T-helper 2 cell (primary cell): ENCODE measurements around the gene DNAJB12.
"Not testable (repeated sequence)": the region's sequence is repeated elsewhere in the genome, so short reads cannot be mapped to it uniquely, and the experiment has no call there.

Source experiments
- DNase-seq, 5 experiments: peaks; one replicate each; pipeline versions ENCODE4 v3.0.0 to v3.0.0-alpha.2; 2012 to 2022

Gene DNAJB12

GRCh38 chr10:72315611-72316385, 38.9 kb downstream of the DNAJB12 start:
- no peak for DNase-seq

GRCh38 chr10:72315054-72315453, 39.7 kb downstream of the DNAJB12 start:
- DNase-seq: no peak

- no peak for DNase-seq
Measured at GRCh38 chr10:72314263-72314662, 40.5 kb downstream of the DNAJB12 start.

GRCh38 chr10:72312865-72313391, 41.8 kb downstream of the DNAJB12 start:
- no peak for DNase-seq

- DNase-seq: peak in 1 of 5 experiments; percentile 58
Measured at GRCh38 chr10:72311667-72312066, 43.1 kb downstream of the DNAJB12 start.

- DNase-seq: no peak
Measured at GRCh38 chr10:72310636-72311035, 44.1 kb downstream of the DNAJB12 start.

GRCh38 chr10:72310241-72310633, 44.5 kb downstream of the DNAJB12 start:
- DNase-seq: no peak

GRCh38 chr10:72309290-72310240, 45.2 kb downstream of the DNAJB12 start:
- DNase-seq: no peak

- no peak for DNase-seq
Measured at GRCh38 chr10:72308320-72308987, 46.3 kb downstream of the DNAJB12 start.

- DNase-seq: not testable (repeated sequence)
Measured at GRCh38 chr10:72307711-72308110, 47.0 kb downstream of the DNAJB12 start.

GRCh38 chr10:72306215-72306760, 48.4 kb downstream of the DNAJB12 start:
- no peak for DNase-seq

- DNase-seq: no peak
Measured at GRCh38 chr10:72303424-72304128, 51.1 kb downstream of the DNAJB12 start.

- DNase-seq: no peak
Measured at GRCh38 chr10:72298592-72299519, 55.9 kb downstream of the DNAJB12 start.

GRCh38 chr10:72297805-72298591, 56.7 kb downstream of the DNAJB12 start:
- peak; percentile 64 to 98 (median 87) for DNase-seq

- DNase-seq: peak; percentile 81 to 100 (median 94)
Measured at GRCh38 chr10:72297281-72297804, 57.4 kb downstream of the DNAJB12 start.

- DNase-seq: not testable (repeated sequence)
Measured at GRCh38 chr10:72296829-72297280, 57.9 kb downstream of the DNAJB12 start.

GRCh38 chr10:72295330-72295910, 59.3 kb downstream of the DNAJB12 start:
- no peak for DNase-seq

GRCh38 chr10:72292223-72292691, 62.5 kb downstream of the DNAJB12 start:
- peak in 1 of 5 experiments; percentile 64 for DNase-seq
